CD14-positive monocyte (primary cell): Measurements from ENCODE around the gene MSI2. TPM values are rescaled to one million over a fixed set of nuclear protein-coding genes. Genes with fewer than 3 reads are reported as not detected.

Experiments used
- DNase-seq, 3 donors: peaks; one replicate each; pipeline ENCODE4 v3.0.0-alpha.2; 2011 to 2022
- H2AFZ ChIP-seq: 2 replicates; pipeline ENCODE4 v1.6.0; 2012; ENCODE audit warnings: mild to moderate bottlenecking, low read depth, low read length, inconsistent platforms; ENCODE audit not compliant: insufficient read depth, poor library complexity, severe bottlenecking
- H3K27ac ChIP-seq, 2 donors: 1 replicate in 1 of 2; 2 replicates in 1 of 2; pipeline ENCODE4 v1.5.1; 2012 to 2013; ENCODE audit warnings: low read length in 2 of 2, control low read depth in 1 of 2, inconsistent platforms in 1 of 2, low read depth in 1 of 2, mild to moderate bottlenecking in 1 of 2
- H3K27me3 ChIP-seq, 2 donors: one replicate each; pipeline versions ENCODE4 v1.6.0 to v1.6.1; 2011 to 2013; ENCODE audit warnings: low read length in 2 of 2; ENCODE audit not compliant: control insufficient read depth in 2 of 2, insufficient read depth in 2 of 2
- H3K36me3 ChIP-seq, 2 donors: replicated peaks in 1 of 2; 1 replicate in 1 of 2; 2 replicates in 1 of 2; pipeline versions ENCODE4 v1.5.1 to v1.6.1; 2012 to 2013; ENCODE audit warnings: low read length in 2 of 2, control low read depth in 1 of 2, inconsistent platforms in 1 of 2, mild to moderate bottlenecking in 1 of 2; ENCODE audit not compliant: insufficient read depth in 2 of 2, control insufficient read depth in 1 of 2
- H3K4me1 ChIP-seq, 2 donors: 1 replicate in 1 of 2; 2 replicates in 1 of 2; pipeline versions ENCODE4 v1.5.1 to v1.6.1; 2012 to 2013; ENCODE audit warnings: low read length in 2 of 2, control low read depth in 1 of 2, inconsistent platforms in 1 of 2, mild to moderate bottlenecking in 1 of 2, moderate library complexity in 1 of 2; ENCODE audit not compliant: insufficient read depth in 2 of 2, control insufficient read depth in 1 of 2
- H3K4me2 ChIP-seq: replicated peaks from 2 replicates; pipeline ENCODE3; 2012; ENCODE audit warnings: low read length, moderate library complexity, mild to moderate bottlenecking; ENCODE audit not compliant: poor library complexity, severe bottlenecking; ENCODE audit errors: extremely low read depth
- H3K4me3 ChIP-seq, 3 experiments: fragments of 200-600 bp in 1 of 3; sonication (generic) in 1 of 3; replicated peaks in 1 of 3; 1 replicate in 2 of 3; 2 replicates in 1 of 3; pipeline ENCODE4 v1.5.1; 2011 to 2013; ENCODE audit warnings: low read length in 3 of 3, mild to moderate bottlenecking in 3 of 3, control low read depth in 2 of 3, low read depth in 2 of 3, inconsistent platforms in 1 of 3, moderate library complexity in 1 of 3
- H3K79me2 ChIP-seq: 2 replicates; pipeline ENCODE4 v1.6.0; 2012; ENCODE audit warnings: mild to moderate bottlenecking, control low read depth, inconsistent platforms, low read length, moderate library complexity; ENCODE audit not compliant: insufficient read depth
- H3K9ac ChIP-seq: 2 replicates; pipeline ENCODE4 v1.6.0; 2017; ENCODE audit warnings: low read length, mild to moderate bottlenecking; ENCODE audit not compliant: insufficient read depth, poor library complexity, severe bottlenecking
- H3K9me3 ChIP-seq, 2 donors: replicated peaks in 1 of 2; 1 replicate in 1 of 2; 2 replicates in 1 of 2; pipeline versions ENCODE4 v1.5.1 to v1.6.1; 2012 to 2013; ENCODE audit warnings: low read length in 2 of 2, control low read depth in 1 of 2; ENCODE audit not compliant: control insufficient read depth in 1 of 2, insufficient read depth in 1 of 2
- H4K20me1 ChIP-seq: 2 replicates; pipeline ENCODE4 v1.6.0; 2012; ENCODE audit warnings: mild to moderate bottlenecking, low read length, control low read depth, moderate library complexity; ENCODE audit not compliant: insufficient read depth
- H3K27ac Mint-ChIP-seq, 7 donors: one replicate each; pipeline ENCODE4 v1.8.0; 2020; ENCODE audit warnings: mild to moderate bottlenecking in 7 of 7, mixed read lengths in 7 of 7, moderate library complexity in 6 of 7, inconsistent platforms in 2 of 7
- H3K27me3 Mint-ChIP-seq, 3 donors: one replicate each; pipeline ENCODE4 v1.8.0; 2021 to 2022; ENCODE audit warnings: low read depth in 3 of 3, mild to moderate bottlenecking in 3 of 3, mixed read lengths in 3 of 3, moderate library complexity in 3 of 3, inconsistent platforms in 1 of 3
- H3K36me3 Mint-ChIP-seq, 2 donors: one replicate each; pipeline ENCODE4 v1.8.0; 2020; ENCODE audit warnings: mixed read lengths in 2 of 2, inconsistent platforms in 1 of 2, mild to moderate bottlenecking in 1 of 2
- H3K4me1 Mint-ChIP-seq: one replicate; pipeline ENCODE4 v1.8.0; 2020; ENCODE audit warnings: mild to moderate bottlenecking, mixed read lengths
- H3K4me3 Mint-ChIP-seq, 2 donors: one replicate each; pipeline ENCODE4 v1.8.0; 2020; ENCODE audit warnings: mild to moderate bottlenecking in 2 of 2, mixed read lengths in 2 of 2, moderate library complexity in 1 of 2
- H3K9me3 Mint-ChIP-seq, 7 donors: one replicate each; pipeline ENCODE4 v1.8.0; 2020 to 2022; ENCODE audit warnings: mixed read lengths in 7 of 7, mild to moderate bottlenecking in 6 of 7, moderate library complexity in 6 of 7, inconsistent platforms in 2 of 7
- CTCF ChIP-seq: fragments of 200-600 bp; IDR thresholded peaks from one replicate; pipeline ENCODE4 v1.8.0; 2022; ENCODE audit warnings: antibody characterized with exemption, mild to moderate bottlenecking
- WGBS: methylation state at CpG from one replicate; pipeline ENCODE4 v1.1.5; 2013; ENCODE audit warnings: missing lambda C conversion rate; ENCODE audit not compliant: insufficient coverage; 5-methylcytosine and 5-hydroxymethylcytosine counted together
- intact Hi-C, 2 donors: fragments of 100-400 bp; cut with micrococcal nuclease; formaldehyde crosslinking; loops; one replicate each; pipeline versions ENCODE4 v1.15.0 to v1.15.1; 2023
- polyA plus RNA-seq, 3 donors: library from polyadenylated mRNA; depleted of rRNA in 1 of 3; unstranded in 2 of 3; stranded (reverse) in 1 of 3; fragments of 300-500 nt in 2 of 3; fragments of >200 nt in 1 of 3; fragmentation: Illumina TruSeq in 2 of 3; gene quantifications; 1 replicate in 2 of 3; 2 replicates in 1 of 3; pipeline ENCODE4 v1.2.3, GENCODE V29; 2012 to 2021

MSI2 gene
- polyA plus RNA-seq, 3 donors: 0.20 to 6.6 (median 0.37) TPM

DNA sequence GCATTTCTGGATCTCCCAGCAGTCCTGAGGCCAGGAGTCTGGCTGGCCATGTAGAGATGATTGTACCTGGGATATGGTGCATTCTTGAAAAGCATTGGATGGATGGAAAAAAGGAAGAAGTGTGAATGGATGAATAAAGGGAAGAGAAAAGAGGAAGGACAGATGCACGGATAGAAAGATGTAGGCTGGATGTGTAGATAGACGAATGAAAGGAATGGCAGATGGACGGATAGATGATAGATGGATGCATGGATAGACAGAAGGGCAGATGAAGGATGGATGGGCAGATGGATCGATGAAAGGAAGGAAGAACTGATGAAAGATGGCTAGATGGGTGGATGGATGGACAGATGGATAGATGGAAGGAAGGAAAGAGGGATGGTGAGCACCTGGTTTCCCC is 210.9 kb downstream of the MSI2 start:
- no peak overlapping the region for H3K4me2 ChIP-seq
- Mint-ChIP-seq H3K4me3 (no peak overlapping the region), H3K27me3 (peaks cover 0 to 3% (median 0%) of the 10 kb centered on the region in 3 donors), H3K27ac (no peak overlapping the region), H3K36me3 (no peaks in the 10 kb centered on the region), H3K9me3 (peaks cover 0 to 7% (median 0%) of the 10 kb centered on the region in 7 donors), H3K4me1 (peaks cover 20% of the 10 kb centered on the region)
- WGBS: 65% methylated on average over 4 of the region's 4 CpGs
- no peak overlapping the region for H3K27ac ChIP-seq
- H3K9ac ChIP-seq: no peak overlapping the region
- no peaks in the 10 kb centered on the region for H3K9me3 ChIP-seq
- H3K4me1 ChIP-seq: no peaks in the 10 kb centered on the region
- intact Hi-C loops: no loop called here
- H3K79me2 ChIP-seq: no peaks in the 10 kb centered on the region
- no peaks in the 10 kb centered on the region for H3K27me3 ChIP-seq
- no peak overlapping the region for H2AFZ ChIP-seq
- no peak for TF ChIP-seq CTCF
- H4K20me1 ChIP-seq: no peaks in the 10 kb centered on the region
- H3K36me3 ChIP-seq: no peaks in the 10 kb centered on the region
- DNase-seq: no peak
- no peak overlapping the region for H3K4me3 ChIP-seq

- no peak overlapping the region for H2AFZ ChIP-seq
- peaks cover 0 to 5% (median 0%) of the 10 kb centered on the region in 7 donors for H3K9me3 Mint-ChIP-seq
- peaks cover 17% of the 10 kb centered on the region for H3K4me1 Mint-ChIP-seq
- no peak for TF ChIP-seq CTCF
- H3K4me1 ChIP-seq: no peaks in the 10 kb centered on the region
- H3K4me3 ChIP-seq: no peak overlapping the region
- 89% methylated on average over 2 of the region's 5 CpGs for WGBS
- no peaks in the 10 kb centered on the region for H3K27me3 ChIP-seq
- no peak overlapping the region for H3K27ac Mint-ChIP-seq
- no peaks in the 10 kb centered on the region for H3K9me3 ChIP-seq
- H3K4me2 ChIP-seq: no peak overlapping the region
- peaks cover 0 to 3% (median 1%) of the 10 kb centered on the region in 3 donors for H3K27me3 Mint-ChIP-seq
- H3K36me3 Mint-ChIP-seq: no peaks in the 10 kb centered on the region
- no peak overlapping the region for H3K4me3 Mint-ChIP-seq
- H4K20me1 ChIP-seq: no peaks in the 10 kb centered on the region
- H3K9ac ChIP-seq: no peak overlapping the region
- H3K27ac ChIP-seq: no peak overlapping the region
- no peaks in the 10 kb centered on the region for H3K36me3 ChIP-seq
- no peaks in the 10 kb centered on the region for H3K79me2 ChIP-seq
- no peak for DNase-seq
- intact Hi-C loops: no loop called here
Observed at GRCh38 chr17:57467801-57468200, 211.5 kb downstream of the MSI2 start.
